T-cell (primary cell): Measurements from ENCODE around the gene RGS3. TPM values are rescaled to one million over a fixed set of nuclear protein-coding genes. Genes with fewer than 3 reads are reported as not detected.

ENCODE experiments used
- ATAC-seq, 4 experiments: fragments of 200-7000 bp in 3 of 4; fragments of 150-1000 bp in 1 of 4; cut with Tn5 transposase; replicated peaks in 1 of 4; 1 replicate in 3 of 4; 2 replicates in 1 of 4; pipeline ENCODE4 v1.10.0; 2021; ENCODE audit warnings: moderate library complexity in 3 of 4, mild to moderate bottlenecking in 2 of 4, moderate number of reproducible peaks in 1 of 4
- CTCF ChIA-PET, 2 donors: fragments of 300-600 bp; sonication (Branson Sonifier 250); formaldehyde crosslinking; loops; one replicate each; lab custom pipeline; 2022; ENCODE audit warnings: antibody characterized with exemption in 2 of 2; lab: Charles Lee
- POLR2A ChIA-PET, 2 donors: fragments of 300-600 bp; sonication (Branson Sonifier 250); formaldehyde crosslinking; loops; one replicate each; lab custom pipeline; 2022; ENCODE audit warnings: antibody characterized with exemption in 2 of 2; lab: Charles Lee
- DNase-seq, 35 experiments: peaks; one replicate each; pipeline versions ENCODE4 v3.0.0 to v3.0.0-alpha.2; 2013 to 2023
- H3K27ac ChIP-seq: one replicate; pipeline ENCODE4 v1.5.1; 2013; ENCODE audit warnings: low read length
- H3K27me3 ChIP-seq, 2 experiments: replicated peaks in 1 of 2; 1 replicate in 1 of 2; 2 replicates in 1 of 2; pipeline versions ENCODE4 v1.6.1 to v1.7.0; 2013; ENCODE audit warnings: low read length in 1 of 2, mixed read lengths in 1 of 2; ENCODE audit not compliant: control insufficient read depth in 2 of 2, insufficient read depth in 2 of 2; ENCODE audit errors: extremely low read depth in 1 of 2
- H3K36me3 ChIP-seq, 2 donors: 1 replicate in 1 of 2; 2 replicates in 1 of 2; pipeline versions ENCODE4 v1.6.1 to v1.7.0; 2013; ENCODE audit warnings: low read length in 1 of 2; ENCODE audit not compliant: control insufficient read depth in 2 of 2, insufficient read depth in 1 of 2; ENCODE audit errors: extremely low read depth in 1 of 2
- H3K4me1 ChIP-seq, 2 experiments: 1 replicate in 1 of 2; 2 replicates in 1 of 2; pipeline versions ENCODE4 v1.6.1 to v1.7.0; 2013; ENCODE audit warnings: low read length in 2 of 2, mixed read lengths in 1 of 2; ENCODE audit not compliant: insufficient read depth in 2 of 2, control insufficient read depth in 1 of 2; ENCODE audit errors: extremely low read depth in 1 of 2
- H3K4me3 ChIP-seq, 2 donors: 1 replicate in 1 of 2; 2 replicates in 1 of 2; pipeline versions ENCODE4 v1.5.1 to v1.7.0; 2013; ENCODE audit warnings: mild to moderate bottlenecking in 2 of 2, low read length in 1 of 2, moderate library complexity in 1 of 2; ENCODE audit not compliant: control insufficient read depth in 1 of 2; ENCODE audit errors: extremely low read depth in 1 of 2
- H3K9me3 ChIP-seq: 2 replicates; pipeline ENCODE4 v1.7.0; 2013
- H3K27ac Mint-ChIP-seq, 2 donors: one replicate each; pipeline ENCODE4 v1.8.0; 2020 to 2021; ENCODE audit warnings: mild to moderate bottlenecking in 2 of 2, mixed read lengths in 2 of 2
- H3K27me3 Mint-ChIP-seq, 2 donors: one replicate each; pipeline ENCODE4 v1.8.0; 2021 to 2022; ENCODE audit warnings: mixed read lengths in 2 of 2
- H3K36me3 Mint-ChIP-seq: one replicate; pipeline ENCODE4 v1.8.0; 2021; ENCODE audit warnings: mixed read lengths
- H3K4me1 Mint-ChIP-seq, 3 donors: one replicate each; pipeline ENCODE4 v1.8.0; 2020 to 2022; ENCODE audit warnings: mixed read lengths in 3 of 3, mild to moderate bottlenecking in 1 of 3
- H3K4me3 Mint-ChIP-seq, 3 donors: one replicate each; pipeline ENCODE4 v1.8.0; 2020 to 2022; ENCODE audit warnings: mild to moderate bottlenecking in 3 of 3, mixed read lengths in 3 of 3, moderate library complexity in 3 of 3
- H3K9me3 Mint-ChIP-seq, 3 donors: one replicate each; pipeline ENCODE4 v1.8.0; 2020 to 2022; ENCODE audit warnings: mixed read lengths in 3 of 3
- WGBS: methylation state at CpG from one replicate; pipeline ENCODE4 v1.1.5; 2013; ENCODE audit warnings: missing lambda C conversion rate; ENCODE audit not compliant: insufficient coverage; 5-methylcytosine and 5-hydroxymethylcytosine counted together
- total RNA-seq, 35 experiments: library from RNA in 6 of 35; stranded (reverse) in 6 of 35; fragments of 120-200 nt in 1 of 35; gene quantifications; one replicate each; pipeline versions ENCODE4 v1.2.1 to v1.2.4 and lab custom pipeline; 2013 to 2026

The RGS3 gene
- total RNA-seq, 5 donors from 2014 or later (not counting 1 experiment from before 2014, with no cell fraction given), result 15.9 to 36.5 (median 24.9) TPM

GRCh38 chr9:113446323-113446740 is 17.2 kb upstream of the RGS3 start:
- H3K27me3 ChIP-seq, result peaks cover 0 to 3% of the 10 kb centered on the region in 2 experiments
- H3K4me1 ChIP-seq, result no peaks in the 10 kb centered on the region
- H3K4me3 Mint-ChIP-seq, result no peak overlapping the region
- H3K9me3 ChIP-seq, result no peaks in the 10 kb centered on the region
- no peaks in the 10 kb centered on the region for H3K9me3 Mint-ChIP-seq
- H3K4me1 Mint-ChIP-seq, result peaks cover 0 to 5% (median 2%) of the 10 kb centered on the region in 3 donors
- ATAC-seq (no peak), DNase-seq (peak in 3 of 35 experiments; percentile 2 to 66 (median 7))
- CTCF ChIA-PET, result interaction anchor here (0.6 to 3.2 kb wide), 21 partner anchors 13 to 212 kb away, joined by 3 to 29 read pairs (median 6); partner anchors contain the start of genes C9orf43 (in 1 of the 2), CDC26 (in 1 of the 2) and POLE3 (in 1 of the 2)
- H3K36me3 ChIP-seq, result no peaks in the 10 kb centered on the region
- no peak overlapping the region for H3K27ac Mint-ChIP-seq
- H3K4me3 ChIP-seq, result no peak overlapping the region
- POLR2A ChIA-PET, result no interaction called here
- no peaks in the 10 kb centered on the region for H3K36me3 Mint-ChIP-seq
- WGBS, result 95% methylated on average over 2 of the region's 3 CpGs
- no peak overlapping the region for H3K27ac ChIP-seq
- no peaks in the 10 kb centered on the region for H3K27me3 Mint-ChIP-seq

GRCh38 chr9:113449376-113449775 is 14.2 kb upstream of the RGS3 start:
- no peak for ATAC-seq
- Mint-ChIP-seq H3K4me1 (peaks cover 0 to 5% (median 2%) of the 10 kb centered on the region in 3 donors), H3K9me3 (no peaks in the 10 kb centered on the region), H3K27me3 (no peaks in the 10 kb centered on the region), H3K27ac (no peak overlapping the region), H3K4me3 (no peak overlapping the region), H3K36me3 (no peaks in the 10 kb centered on the region)
- no peak for DNase-seq
- Histone ChIP-seq H3K27ac (no peak overlapping the region), H3K36me3 (no peaks in the 10 kb centered on the region), H3K9me3 (no peaks in the 10 kb centered on the region), H3K4me1 (no peaks in the 10 kb centered on the region), H3K4me3 (no peak overlapping the region), H3K27me3 (peaks cover 0 to 3% of the 10 kb centered on the region in 2 experiments)
- ChIA-PET POLR2A (interaction anchor here (0.6 kb wide), 2 partner anchors 12 to 56 kb away, joined by 3 read pairs; no protein-coding TSS in a partner anchor), CTCF (no interaction called here)
- WGBS, result 83% methylated on average over 1 of the region's 2 CpGs

GRCh38 chr9:113452113-113452605 is 11.4 kb upstream of the RGS3 start:
- no peak for ATAC-seq
- Histone ChIP-seq H3K27me3 (no peaks in the 10 kb centered on the region), H3K4me3 (no peak overlapping the region), H3K9me3 (no peaks in the 10 kb centered on the region), H3K27ac (no peak overlapping the region), H3K4me1 (no peaks in the 10 kb centered on the region), H3K36me3 (no peaks in the 10 kb centered on the region)
- POLR2A ChIA-PET, result no interaction called here
- CTCF ChIA-PET, result interaction anchor here (0.6 to 1.2 kb wide), 3 partner anchors 52 to 200 kb away, joined by 3 read pairs; no protein-coding TSS in a partner anchor
- DNase-seq, result no peak
- H3K27ac Mint-ChIP-seq, result no peak overlapping the region
- H3K9me3 Mint-ChIP-seq, result no peaks in the 10 kb centered on the region
- no CpG with 5 or more reads among the region's 4 CpGs for WGBS
- no peaks in the 10 kb centered on the region for H3K4me1 Mint-ChIP-seq
- H3K4me3 Mint-ChIP-seq, result no peak overlapping the region
- no peaks in the 10 kb centered on the region for H3K36me3 Mint-ChIP-seq
- no peaks in the 10 kb centered on the region for H3K27me3 Mint-ChIP-seq

GRCh38 chr9:113454914-113455761 is 8.4 kb upstream of the RGS3 start:
- ChIA-PET POLR2A (interaction anchor here in 1 of 2 donors (0.8 to 1.0 kb wide), 2 partner anchors 56 to 127 kb away, joined by 3 read pairs; no protein-coding TSS in a partner anchor), CTCF (interaction anchor here (0.6 to 1.2 kb wide), 5 partner anchors 15 to 213 kb away, joined by 3 to 6 read pairs (median 3); no protein-coding TSS in a partner anchor)
- Histone ChIP-seq H3K27ac (no peak overlapping the region), H3K36me3 (no peaks in the 10 kb centered on the region), H3K4me1 (no peaks in the 10 kb centered on the region), H3K4me3 (no peak overlapping the region), H3K9me3 (no peaks in the 10 kb centered on the region), H3K27me3 (no peaks in the 10 kb centered on the region)
- Mint-ChIP-seq H3K27ac (no peak overlapping the region), H3K9me3 (no peaks in the 10 kb centered on the region), H3K27me3 (no peaks in the 10 kb centered on the region), H3K4me3 (no peak overlapping the region), H3K4me1 (no peaks in the 10 kb centered on the region), H3K36me3 (no peaks in the 10 kb centered on the region)
- DNase-seq, result no peak
- no peak for ATAC-seq
- no CpG with 5 or more reads among the region's 5 CpGs for WGBS

GRCh38 chr9:113456235-113456634 is 7.3 kb upstream of the RGS3 start:
- no peaks in the 10 kb centered on the region for H3K4me1 ChIP-seq
- Mint-ChIP-seq H3K9me3 (no peaks in the 10 kb centered on the region), H3K4me3 (no peak overlapping the region), H3K27ac (no peak overlapping the region), H3K36me3 (no peaks in the 10 kb centered on the region), H3K27me3 (no peaks in the 10 kb centered on the region), H3K4me1 (no peaks in the 10 kb centered on the region)
- ATAC-seq (no peak), DNase-seq (no peak)
- WGBS, result no CpG with 5 or more reads among the region's 2 CpGs
- CTCF ChIA-PET, result no interaction called here
- no peaks in the 10 kb centered on the region for H3K27me3 ChIP-seq
- no peaks in the 10 kb centered on the region for H3K9me3 ChIP-seq
- H3K4me3 ChIP-seq, result no peak overlapping the region
- H3K27ac ChIP-seq, result no peak overlapping the region
- H3K36me3 ChIP-seq, result no peaks in the 10 kb centered on the region
- POLR2A ChIA-PET, result interaction anchor here in 1 of 2 donors (0.5 kb wide), 1 partner anchor 63 kb away, joined by 3 read pairs; no protein-coding TSS in a partner anchor

GRCh38 chr9:113461285-113461684 is 2.2 kb upstream of the RGS3 start:
- no peak for ATAC-seq
- no CpG with 5 or more reads among the region's 3 CpGs for WGBS
- no peak overlapping the region for H3K4me3 Mint-ChIP-seq
- H3K27ac Mint-ChIP-seq, result no peak overlapping the region
- H3K4me3 ChIP-seq, result no peak overlapping the region
- H3K27me3 Mint-ChIP-seq, result no peaks in the 10 kb centered on the region
- H3K9me3 Mint-ChIP-seq, result no peaks in the 10 kb centered on the region
- no peak overlapping the region for H3K27ac ChIP-seq
- H3K4me1 Mint-ChIP-seq, result peaks cover 0 to 2% (median 0%) of the 10 kb centered on the region in 3 donors
- ChIA-PET CTCF (no interaction called here), POLR2A (interaction anchor here in 1 of 2 donors (0.5 kb wide), 1 partner anchor 11 kb away, joined by 3 read pairs; no protein-coding TSS in a partner anchor)
- no peaks in the 10 kb centered on the region for H3K36me3 ChIP-seq
- H3K36me3 Mint-ChIP-seq, result no peaks in the 10 kb centered on the region
- no peaks in the 10 kb centered on the region for H3K27me3 ChIP-seq
- no peaks in the 10 kb centered on the region for H3K4me1 ChIP-seq
- no peak for DNase-seq
- no peaks in the 10 kb centered on the region for H3K9me3 ChIP-seq
